K562 (cell line): ENCODE results near the gene BGN. TPM values are rescaled to one million over a fixed set of nuclear protein-coding genes. Genes with fewer than 3 reads are reported as not detected.

Experiments used
- ATAC-seq: fragments of 200-7000 bp; cut with Tn5 transposase; 3 replicates; pipeline ENCODE4 v1.9.1; 2020; ENCODE audit warnings: moderate library complexity
- BruUV-seq: library from RNA; stranded (reverse); fragments of 400-500 nt; replicated peaks from 2 replicates; lab custom pipeline; 2021; lab: Mats Ljungman, UMichigan
- CTCF ChIA-PET: fragments of 300-600 bp; formaldehyde crosslinking; extraction: SDS; loops from one replicate; lab custom pipeline; 2021; ENCODE audit warnings: low intra/inter-chr PET ratio; lab: Yijun Ruan, JAX
- POLR2A ChIA-PET: fragments of 300-600, 350-650 bp; sonication (Branson Sonifier 250); formaldehyde crosslinking; extraction: SDS; loops from one replicate; lab custom pipeline; 2021; ENCODE audit warnings: antibody characterized with exemption, inconsistent platforms; lab: Yijun Ruan, JAX
- DNase-seq, 4 experiments: peaks; one replicate each; pipeline versions ENCODE4 v3.0.0 to v3.0.0-alpha.2; 2011 to 2018; ENCODE audit warnings: low spot score in 3 of 4, mixed read lengths in 3 of 4; ENCODE audit errors: extremely low read depth in 1 of 4
- FAIRE-seq: peaks from 2 replicates; lab custom pipeline; 2011; peaks lifted over from hg19 to GRCh38; lab: Jason Lieb, UNC
- H2AFZ ChIP-seq: 2 replicates; pipeline ENCODE4 v1.6.0; 2011; ENCODE audit warnings: low read depth, low read length, control low read depth, inconsistent platforms
- H3K27ac ChIP-seq: fragments of 200-600 bp; 3 replicates; pipeline ENCODE4 v1.8.0; 2011; ENCODE audit warnings: low read depth, mild to moderate bottlenecking, control low read depth, inconsistent platforms, low read length, moderate library complexity, mixed read lengths; ENCODE audit errors: extremely low read depth
- H3K27me3 ChIP-seq, 2 experiments: fragments of 300-600 bp in 1 of 2; 2 replicates in 1 of 2; 3 replicates in 1 of 2; pipeline versions ENCODE4 v1.6.0 to v1.8.0; 2011; ENCODE audit warnings: inconsistent platforms in 2 of 2, low read length in 2 of 2, mild to moderate bottlenecking in 1 of 2, mixed read lengths in 1 of 2, moderate library complexity in 1 of 2; ENCODE audit not compliant: control insufficient read depth in 2 of 2, insufficient read depth in 2 of 2
- H3K36me3 ChIP-seq: fragments of 300-600 bp; 3 replicates; pipeline ENCODE4 v1.8.0; 2011; ENCODE audit warnings: mild to moderate bottlenecking, low read length, inconsistent platforms; ENCODE audit not compliant: control insufficient read depth, insufficient read depth
- H3K4me1 ChIP-seq, 2 experiments: fragments of 200-600 bp in 1 of 2; replicated peaks in 1 of 2; 2 replicates in 1 of 2; 3 replicates in 1 of 2; pipeline versions ENCODE4 v1.5.1 to v1.8.0; 2011; ENCODE audit warnings: inconsistent platforms in 2 of 2, low read length in 2 of 2, mild to moderate bottlenecking in 1 of 2, mixed read lengths in 1 of 2, moderate library complexity in 1 of 2; ENCODE audit not compliant: control insufficient read depth in 2 of 2, insufficient read depth in 2 of 2
- H3K4me2 ChIP-seq: 2 replicates; pipeline ENCODE4 v1.6.1; 2011; ENCODE audit warnings: low read length, control low read depth, inconsistent platforms, mixed read lengths; ENCODE audit not compliant: insufficient read depth
- H3K4me3 ChIP-seq: fragments of 200-600 bp; sonication (generic), shearing (Covaris generic); 2 replicates; pipeline ENCODE4 v1.5.1; 2016; ENCODE audit warnings: control low read depth, inconsistent platforms
- H3K79me2 ChIP-seq: fragments of 200-600 bp; 3 replicates; pipeline ENCODE4 v1.8.0; 2011; ENCODE audit warnings: low read length, inconsistent platforms; ENCODE audit not compliant: control insufficient read depth, insufficient read depth
- H3K9ac ChIP-seq, 2 experiments: 2 replicates each; pipeline versions ENCODE4 v1.6.0 to v1.6.1; 2011; ENCODE audit warnings: low read depth in 2 of 2, low read length in 2 of 2, control low read depth in 1 of 2, inconsistent platforms in 1 of 2, mild to moderate bottlenecking in 1 of 2, mixed read lengths in 1 of 2; ENCODE audit not compliant: insufficient read depth in 1 of 2
- H3K9me1 ChIP-seq: one replicate; pipeline ENCODE4 v1.6.0; 2011; ENCODE audit warnings: inconsistent platforms, mild to moderate bottlenecking, low read length, moderate library complexity; ENCODE audit not compliant: control insufficient read depth, insufficient read depth
- H3K9me3 ChIP-seq: replicated peaks from 2 replicates; pipeline ENCODE4 v1.5.1; 2011; ENCODE audit warnings: low read depth, low read length, inconsistent platforms; ENCODE audit not compliant: control insufficient read depth, insufficient read depth
- H4K20me1 ChIP-seq: replicated peaks from 2 replicates; pipeline ENCODE4 v1.6.1; 2011; ENCODE audit warnings: low read length, inconsistent platforms, mixed read lengths; ENCODE audit not compliant: control insufficient read depth, insufficient read depth
- ARID2 ChIP-seq: fragments of 450-650 bp; IDR thresholded peaks from 2 replicates; pipeline ENCODE4 v1.6.1; 2017; ENCODE audit warnings: antibody characterized with exemption, mild to moderate bottlenecking
- CBFA2T2 ChIP-seq: fragments of 450-650 bp; conservative IDR thresholded peaks from 2 replicates; pipeline ENCODE4 v1.6.1; 2017; ENCODE audit warnings: mild to moderate bottlenecking
- CHD1 ChIP-seq: fragments of 200-600 bp; sonication (generic); IDR thresholded peaks from one replicate; pipeline ENCODE4 v1.6.1; 2012; ENCODE audit warnings: mild to moderate bottlenecking, moderate library complexity, low read length, inconsistent platforms
- DNMT1 ChIP-seq: fragments of 450-650 bp; IDR thresholded peaks from 2 replicates; pipeline ENCODE4 v1.6.1; 2016; ENCODE audit warnings: antibody characterized with exemption, mild to moderate bottlenecking
- SMARCC2 ChIP-seq: fragments of 450-650 bp; IDR thresholded peaks from 2 replicates; pipeline ENCODE4 v1.6.1; 2017; ENCODE audit warnings: antibody characterized with exemption, moderate library complexity, mild to moderate bottlenecking, low read depth
- ZNF3 ChIP-seq: fragments of 250-450 bp; sonication (Bioruptor Pico); IDR thresholded peaks from 2 replicates; pipeline ENCODE4 v1.5.0; 2021; ENCODE audit warnings: mild to moderate bottlenecking, moderate library complexity
- WGBS: fragments of 100-300 bp; shearing (Covaris generic); methylation state at CpG from one replicate; pipeline ENCODE4 v1.1.6; 2016; ENCODE audit warnings: low coverage, mixed read lengths; ENCODE audit not compliant: insufficient coverage; ENCODE audit errors: missing lambda C conversion rate; 5-methylcytosine and 5-hydroxymethylcytosine counted together
- in situ Hi-C: fragments of 300-500 bp; cut with MboI; formaldehyde crosslinking; loops from 4 replicates; pipeline ENCODE4 v1.15.0; 2018; ENCODE audit warnings: inconsistent platforms, mixed read lengths
- intact Hi-C: fragments of 100-400 bp; cut with micrococcal nuclease; formaldehyde crosslinking; loops from 2 replicates; pipeline ENCODE4 v1.14.2; 2022
- polyA plus RNA-seq, 8 experiments: library from polyadenylated mRNA; depleted of rRNA in 4 of 8; stranded (reverse) in 5 of 8; unstranded in 3 of 8; fragments of >200 nt; fragmentation: Nextera tagmentation in 2 of 8; fragmentation: Illumina TruSeq in 1 of 8; extraction: Ambion mirVana in 2 of 8; extraction: Trizol in 1 of 8; gene quantifications; 2 replicates each; pipeline versions ENCODE4 v1.2.1 to v1.2.3, GENCODE V29; 2011 to 2014; ENCODE audit warnings: inconsistent platforms in 1 of 8, missing spikeins in 1 of 8
- total RNA-seq, 7 experiments: library from RNA; depleted of rRNA in 6 of 7; stranded (reverse); fragments of >200 nt in 6 of 7; fragmentation: Illumina TruSeq in 2 of 7; extraction: Trizol in 2 of 7; gene quantifications; 2 replicates each; pipeline versions ENCODE4 v1.2.1 to v1.2.3, GENCODE V29; 2011 to 2021; ENCODE audit warnings: low replicate concordance in 1 of 7
- TF ChIP-seq, protein P1 (sequence below): fragments of 250-450 bp; sonication (Bioruptor Pico); IDR thresholded peaks from 2 replicates; pipeline ENCODE4 v1.4.0; 2020; ENCODE audit warnings: mild to moderate bottlenecking, moderate library complexity
- TF ChIP-seq, protein P2 (sequence below): IDR thresholded peaks from 2 replicates; pipeline ENCODE4 v1.6.1; 2011; ENCODE audit not compliant: insufficient read length; ENCODE audit errors: extremely low read depth
- TF ChIP-seq, protein P3 (sequence below): sonication (generic); formaldehyde crosslinking; IDR thresholded peaks from 2 replicates; pipeline ENCODE4 v1.8.0; 2022; ENCODE audit warnings: mild to moderate bottlenecking, missing genetic modification reagents
- TF ChIP-seq, protein P4 (sequence below): sonication (generic); IDR thresholded peaks from 2 replicates; pipeline ENCODE4 v1.6.1; 2016

BGN gene
- total and polyA plus RNA-seq, 9 of the 15 experiments (the other 6 are each of a cell fraction or from before 2014, with no cell fraction given): 0.11 TPM; not detected in 8

DNA sequence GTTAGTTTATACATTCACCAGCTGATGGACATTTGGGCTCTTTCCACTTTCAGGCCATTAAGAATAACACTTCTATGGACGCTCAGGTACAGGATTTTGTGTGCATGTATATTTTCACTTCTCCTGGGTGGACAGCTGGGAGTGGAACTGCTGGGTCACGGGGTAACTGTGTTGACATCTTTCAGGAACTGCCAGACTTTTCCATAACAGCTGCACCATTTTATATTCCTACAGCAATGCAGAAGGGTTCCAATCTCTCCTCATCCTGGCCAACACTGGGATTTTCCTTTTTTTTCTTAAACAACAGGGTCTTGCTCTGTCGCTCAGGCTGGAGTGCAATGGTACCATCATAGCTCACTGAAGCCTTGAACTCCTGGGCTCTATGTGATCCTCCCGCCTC, 36.3 kb upstream of the BGN start:
- BruUV-seq: TSS peak; percentile 12
- DNase-seq: no peak
- H3K4me3 ChIP-seq: no peak overlapping the region
- H3K9me3 ChIP-seq: no peaks in the 10 kb centered on the region
- no peak for ATAC-seq
- H2AFZ ChIP-seq: no peak overlapping the region
- in situ Hi-C loops (no loop called here), intact Hi-C loops (no loop called here)
- H3K9me1 ChIP-seq: peaks cover 3% of the 10 kb centered on the region
- H3K27ac ChIP-seq: no peak overlapping the region
- no peak overlapping the region for H3K9ac ChIP-seq
- peaks cover 80% of the 10 kb centered on the region for H3K36me3 ChIP-seq
- peaks cover 0 to 5% of the 10 kb centered on the region in 2 experiments; a peak in 1 of 5 replicates for H3K4me1 ChIP-seq
- POLR2A ChIA-PET: no interaction called here
- FAIRE-seq: no peak
- TF ChIP-seq CBFA2T2: no peak
- TF ChIP-seq, protein P1, sequence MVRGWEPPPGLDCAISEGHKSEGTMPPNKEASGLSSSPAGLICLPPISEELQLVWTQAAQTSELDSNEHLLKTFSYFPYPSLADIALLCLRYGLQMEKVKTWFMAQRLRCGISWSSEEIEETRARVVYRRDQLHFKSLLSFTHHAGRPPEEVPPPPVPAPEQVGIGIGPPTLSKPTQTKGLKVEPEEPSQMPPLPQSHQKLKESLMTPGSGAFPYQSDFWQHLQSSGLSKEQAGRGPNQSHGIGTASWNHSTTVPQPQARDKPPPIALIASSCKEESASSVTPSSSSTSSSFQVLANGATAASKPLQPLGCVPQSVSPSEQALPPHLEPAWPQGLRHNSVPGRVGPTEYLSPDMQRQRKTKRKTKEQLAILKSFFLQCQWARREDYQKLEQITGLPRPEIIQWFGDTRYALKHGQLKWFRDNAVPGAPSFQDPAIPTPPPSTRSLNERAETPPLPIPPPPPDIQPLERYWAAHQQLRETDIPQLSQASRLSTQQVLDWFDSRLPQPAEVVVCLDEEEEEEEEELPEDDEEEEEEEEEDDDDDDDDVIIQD (CRISPR knock-in tag): no peak
- TF ChIP-seq ARID2: no peak
- TF ChIP-seq, protein P2, sequence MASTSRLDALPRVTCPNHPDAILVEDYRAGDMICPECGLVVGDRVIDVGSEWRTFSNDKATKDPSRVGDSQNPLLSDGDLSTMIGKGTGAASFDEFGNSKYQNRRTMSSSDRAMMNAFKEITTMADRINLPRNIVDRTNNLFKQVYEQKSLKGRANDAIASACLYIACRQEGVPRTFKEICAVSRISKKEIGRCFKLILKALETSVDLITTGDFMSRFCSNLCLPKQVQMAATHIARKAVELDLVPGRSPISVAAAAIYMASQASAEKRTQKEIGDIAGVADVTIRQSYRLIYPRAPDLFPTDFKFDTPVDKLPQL: no peak
- TF ChIP-seq, protein P3, sequence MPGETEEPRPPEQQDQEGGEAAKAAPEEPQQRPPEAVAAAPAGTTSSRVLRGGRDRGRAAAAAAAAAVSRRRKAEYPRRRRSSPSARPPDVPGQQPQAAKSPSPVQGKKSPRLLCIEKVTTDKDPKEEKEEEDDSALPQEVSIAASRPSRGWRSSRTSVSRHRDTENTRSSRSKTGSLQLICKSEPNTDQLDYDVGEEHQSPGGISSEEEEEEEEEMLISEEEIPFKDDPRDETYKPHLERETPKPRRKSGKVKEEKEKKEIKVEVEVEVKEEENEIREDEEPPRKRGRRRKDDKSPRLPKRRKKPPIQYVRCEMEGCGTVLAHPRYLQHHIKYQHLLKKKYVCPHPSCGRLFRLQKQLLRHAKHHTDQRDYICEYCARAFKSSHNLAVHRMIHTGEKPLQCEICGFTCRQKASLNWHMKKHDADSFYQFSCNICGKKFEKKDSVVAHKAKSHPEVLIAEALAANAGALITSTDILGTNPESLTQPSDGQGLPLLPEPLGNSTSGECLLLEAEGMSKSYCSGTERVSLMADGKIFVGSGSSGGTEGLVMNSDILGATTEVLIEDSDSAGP (CRISPR knock-in tag): no peak
- no peak for TF ChIP-seq ZNF3 (CRISPR knock-in tag)
- TF ChIP-seq DNMT1: no peak
- TF ChIP-seq, protein P4, sequence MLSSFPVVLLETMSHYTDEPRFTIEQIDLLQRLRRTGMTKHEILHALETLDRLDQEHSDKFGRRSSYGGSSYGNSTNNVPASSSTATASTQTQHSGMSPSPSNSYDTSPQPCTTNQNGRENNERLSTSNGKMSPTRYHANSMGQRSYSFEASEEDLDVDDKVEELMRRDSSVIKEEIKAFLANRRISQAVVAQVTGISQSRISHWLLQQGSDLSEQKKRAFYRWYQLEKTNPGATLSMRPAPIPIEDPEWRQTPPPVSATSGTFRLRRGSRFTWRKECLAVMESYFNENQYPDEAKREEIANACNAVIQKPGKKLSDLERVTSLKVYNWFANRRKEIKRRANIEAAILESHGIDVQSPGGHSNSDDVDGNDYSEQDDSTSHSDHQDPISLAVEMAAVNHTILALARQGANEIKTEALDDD: no peak
- TF ChIP-seq SMARCC2: no peak
- TF ChIP-seq CHD1: no peak
- H3K27me3 ChIP-seq: no peaks in the 10 kb centered on the region
- no peaks in the 10 kb centered on the region for H3K79me2 ChIP-seq
- H4K20me1 ChIP-seq: peaks cover 8% of the 10 kb centered on the region; the same call in 1 of the 2 replicates
- H3K4me2 ChIP-seq: no peak overlapping the region
- WGBS: 89% methylated on average over 4 of the region's 4 CpGs
- CTCF ChIA-PET: no interaction called here
